RCC 7860 (cell line): ENCODE measurements around the gene CCDC146.
"Not testable (repeated sequence)": the region's sequence is repeated elsewhere in the genome, so short reads cannot be mapped to it uniquely, and the experiment has no call there.

Source experiments
- DNase-seq: peaks from one replicate; pipeline ENCODE4 v3.0.0-alpha.2; 2015; ENCODE audit warnings: low spot score
- FAIRE-seq: peaks from 2 replicates; lab custom pipeline; 2012; peaks lifted over from hg19 to GRCh38; lab: Jason Lieb, UNC

CCDC146 gene

GRCh38 chr7:77320137-77320536 is 197.7 kb downstream of the CCDC146 start:
- FAIRE-seq (no peak), DNase-seq (no peak)

DNA sequence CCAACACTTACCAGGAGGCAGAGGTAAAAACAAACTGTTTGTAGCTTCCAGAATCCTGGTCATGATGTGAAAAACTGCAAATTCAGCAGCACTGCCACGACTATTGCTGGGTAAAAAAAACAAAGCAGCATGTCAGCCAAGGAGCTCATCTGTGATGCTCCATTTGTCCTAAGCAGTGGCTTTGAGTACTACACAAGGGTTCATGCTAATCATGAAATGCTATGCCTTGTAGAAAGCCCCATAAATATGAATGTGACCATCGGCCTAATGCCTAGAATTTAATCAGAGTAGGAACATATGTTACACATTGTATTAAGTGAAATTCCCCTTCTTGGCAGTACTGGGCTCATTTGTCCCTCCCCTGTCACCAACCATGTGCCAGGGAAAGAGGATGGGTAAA is 198.3 kb downstream of the CCDC146 start:
- FAIRE-seq (no peak), DNase-seq (no peak)

GRCh38 chr7:77321300-77321699 is 198.9 kb downstream of the CCDC146 start:
- no peak for DNase-seq
- no peak for FAIRE-seq

GRCh38 chr7:77326131-77326530 is 203.7 kb downstream of the CCDC146 start:
- DNase-seq (peak; percentile 32), FAIRE-seq (no peak)

- no peak for FAIRE-seq
Observed at GRCh38 chr7:77327067-77327931, 204.9 kb downstream of the CCDC146 start.

DNA sequence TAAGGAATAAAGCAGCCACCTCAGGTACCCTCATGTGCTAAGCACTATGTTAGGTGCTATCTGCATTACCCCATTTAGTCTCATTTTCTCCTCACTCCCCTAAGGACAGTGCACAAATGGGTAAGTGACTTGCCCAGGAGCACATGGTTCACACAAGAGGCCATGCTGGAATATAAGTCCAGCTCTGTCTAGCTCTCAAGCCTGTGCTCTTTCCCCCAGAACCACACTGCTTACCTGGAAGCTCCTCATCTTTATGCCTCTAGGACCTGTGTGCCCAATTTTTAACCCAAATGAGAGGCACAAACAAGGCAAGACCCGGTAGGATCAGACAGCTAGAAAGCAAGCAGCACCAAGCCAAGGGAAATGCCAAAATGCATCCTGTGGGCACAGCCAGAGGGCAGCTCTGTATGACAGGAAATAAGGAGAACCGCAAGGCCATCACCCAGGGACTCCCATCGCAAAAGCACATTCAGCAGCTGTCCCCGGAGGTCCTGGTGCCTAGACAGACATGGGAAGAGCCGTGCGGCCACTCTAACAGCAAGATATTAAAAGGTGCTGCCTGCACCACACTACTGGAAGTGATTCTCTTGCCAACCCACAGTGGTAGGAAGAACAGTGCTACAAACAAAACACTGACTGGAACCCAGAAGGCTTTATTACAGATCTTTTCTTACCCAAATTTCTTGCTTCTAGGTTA is 205.7 kb downstream of the CCDC146 start:
- FAIRE-seq (no peak), DNase-seq (no peak)

More at GRCh38 chr7:77327067-77327931, 204.9 kb downstream of the CCDC146 start:
- DNase-seq = no peak

- DNase-seq (no peak), FAIRE-seq (no peak)
Observed at GRCh38 chr7:77328669-77329068, 206.3 kb downstream of the CCDC146 start.

GRCh38 chr7:77329466-77330168 is 207.2 kb downstream of the CCDC146 start:
- DNase-seq (no peak), FAIRE-seq (no peak)

DNA sequence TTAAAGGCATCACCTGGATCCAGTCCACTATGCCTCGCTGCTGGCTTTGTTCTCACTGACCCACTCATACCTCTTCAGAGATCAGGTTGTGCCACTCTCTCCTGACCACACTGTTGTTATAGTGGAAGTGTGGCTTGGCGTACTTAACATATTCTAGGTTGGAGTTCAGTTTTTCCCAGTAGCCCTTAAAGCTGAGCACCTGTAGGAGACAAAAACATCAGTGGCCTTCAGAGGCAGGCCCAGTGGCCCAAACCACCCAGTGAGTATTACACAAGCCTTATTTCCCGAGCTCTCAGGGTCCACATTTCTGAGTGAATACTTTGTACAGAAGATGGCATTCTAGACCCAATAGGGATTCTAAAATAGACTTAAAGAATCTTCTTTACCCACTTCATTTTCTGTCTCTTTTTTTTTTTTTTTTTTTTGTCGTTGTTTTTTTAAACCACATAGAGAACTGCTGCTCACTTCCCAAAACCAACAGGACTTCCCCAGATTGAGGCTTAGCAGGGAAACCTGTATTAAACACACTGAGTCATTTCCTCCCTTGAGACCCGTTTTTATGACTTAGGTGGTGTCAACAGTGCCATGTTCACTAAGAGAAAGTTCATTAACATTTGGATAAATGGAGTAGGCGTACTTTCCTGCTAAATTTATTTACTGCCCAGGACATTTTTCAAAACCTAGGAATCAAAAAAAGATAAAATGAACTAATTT is 207.9 kb downstream of the CCDC146 start:
- FAIRE-seq (no peak), DNase-seq (no peak)

DNA sequence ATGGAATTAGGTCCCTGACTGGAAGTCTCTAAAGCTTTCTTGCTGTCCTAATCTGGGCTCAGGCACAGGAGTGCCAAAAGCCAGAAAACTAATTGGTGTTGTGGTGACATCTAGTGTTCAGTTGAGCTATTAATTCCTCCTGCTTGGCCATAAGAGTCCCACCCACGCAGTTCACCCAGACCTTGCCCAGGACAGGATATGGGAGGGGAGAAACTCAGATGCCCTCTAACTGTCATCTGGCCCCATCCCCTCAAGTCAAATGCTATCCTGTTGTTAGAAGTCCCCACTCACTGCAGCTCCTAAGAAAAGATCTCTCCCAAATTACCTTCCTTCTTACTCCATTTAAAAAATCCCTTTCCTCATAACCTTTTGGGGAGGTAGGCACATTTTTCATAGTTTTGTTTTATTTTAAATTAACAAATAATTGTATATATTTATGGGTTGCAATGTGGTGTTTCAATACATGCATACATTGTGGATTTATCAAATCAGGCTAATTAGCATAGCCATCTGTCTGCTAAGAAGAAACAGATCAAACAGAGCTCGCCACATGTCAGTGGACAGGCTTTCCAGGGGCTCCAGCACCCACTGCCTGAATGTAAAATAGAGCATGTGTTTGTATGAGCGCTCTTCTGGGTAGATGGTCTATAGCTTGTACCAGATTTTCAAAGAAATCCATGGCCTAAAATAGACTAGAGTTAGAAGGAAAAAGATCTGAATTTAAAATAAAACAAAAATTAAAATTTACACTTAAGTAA is 209.7 kb downstream of the CCDC146 start:
- FAIRE-seq (peak; percentile 80), DNase-seq (peak; percentile 87)

DNA sequence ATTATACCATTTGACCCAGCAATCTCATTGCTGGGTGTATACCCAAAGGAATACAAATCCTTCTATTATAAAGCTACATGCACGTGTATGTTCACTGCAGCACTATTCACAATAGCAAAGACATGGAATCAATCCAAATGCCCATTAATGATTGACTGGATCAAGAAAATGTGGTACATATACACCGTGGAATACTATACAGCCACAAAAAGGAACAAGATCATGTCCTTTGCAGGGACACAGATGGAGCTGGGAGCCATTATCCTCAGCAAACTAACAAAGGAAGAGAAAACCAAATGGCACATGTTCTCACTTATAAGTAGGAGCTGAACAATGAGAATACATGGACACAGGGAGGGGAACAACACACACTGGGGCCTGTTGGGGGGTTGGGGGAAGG is 211.6 kb downstream of the CCDC146 start:
- not testable (repeated sequence) for FAIRE-seq, DNase-seq

- FAIRE-seq = no peak
- no peak for DNase-seq
Observed at GRCh38 chr7:77335581-77335980, 213.2 kb downstream of the CCDC146 start.

DNA sequence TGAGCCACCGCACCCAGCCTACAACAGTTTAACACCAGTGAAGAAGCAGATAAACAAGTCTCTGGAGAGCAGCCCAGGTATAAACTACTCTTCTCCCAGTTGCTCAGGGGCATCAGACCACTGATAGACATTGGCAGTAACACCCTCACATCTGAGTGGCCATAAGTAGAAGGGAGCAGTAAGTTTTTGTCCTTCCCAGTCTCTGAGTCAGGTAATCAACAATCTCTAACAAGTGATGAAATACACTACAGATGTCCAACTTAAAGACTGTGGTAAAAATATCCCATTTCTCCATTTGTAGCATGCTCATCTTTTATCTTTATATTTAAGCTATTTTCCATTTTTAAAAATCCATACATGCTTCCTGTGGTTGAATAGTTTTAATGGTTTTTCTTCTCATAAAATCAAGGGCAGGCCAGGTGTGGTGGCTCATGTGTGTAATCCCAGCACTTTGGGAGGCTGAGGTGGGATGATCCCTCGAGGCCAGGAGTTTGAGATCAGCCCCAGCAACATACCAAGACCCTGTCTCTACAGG is 215.1 kb downstream of the CCDC146 start:
- FAIRE-seq = no peak
- no peak for DNase-seq

- no peak for DNase-seq
- FAIRE-seq = no peak
Observed at GRCh38 chr7:77338260-77338659, 215.8 kb downstream of the CCDC146 start.

GRCh38 chr7:77338883-77339629 is 216.6 kb downstream of the CCDC146 start:
- DNase-seq (no peak), FAIRE-seq (no peak)

DNA sequence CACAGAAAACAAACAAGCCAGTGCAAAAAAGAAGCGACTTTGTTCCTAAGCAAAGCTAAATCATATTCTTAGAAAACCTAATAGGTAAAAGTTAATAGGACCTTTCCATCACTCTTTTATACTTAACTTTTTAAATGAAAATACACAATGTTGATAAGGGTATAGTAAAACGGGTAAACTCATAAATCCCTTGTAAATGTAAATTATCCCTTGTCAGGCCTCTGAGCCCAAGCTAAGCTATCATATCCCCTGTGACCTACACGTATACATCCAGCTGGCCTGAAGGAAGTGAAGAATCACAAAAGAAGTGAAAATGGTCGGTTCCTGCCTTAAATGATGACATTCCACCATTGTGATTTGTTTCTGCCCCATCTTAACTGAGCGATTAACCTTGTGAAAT is 217.3 kb downstream of the CCDC146 start:
- DNase-seq = no peak
- FAIRE-seq = no peak
